Liver (tissue), 9 donors: ENCODE measurements around the gene EFCC1. TPM values are rescaled to one million over a fixed set of nuclear protein-coding genes. Genes with fewer than 3 reads are reported as not detected.

Source experiments
- DNase-seq: peaks from one replicate; pipeline ENCODE4 v3.0.0-alpha.2; 2017; ENCODE audit warnings: low spot score
- H3K27ac ChIP-seq, 2 donors: one replicate each; pipeline ENCODE4 v1.7.0; 2013; ENCODE audit warnings: inconsistent platforms in 2 of 2, low read length in 2 of 2, control low read depth in 1 of 2, low read depth in 1 of 2, mild to moderate bottlenecking in 1 of 2
- H3K27me3 ChIP-seq, 4 donors: one replicate each; pipeline versions ENCODE4 v1.6.1 to v1.7.0; 2013; ENCODE audit warnings: low read length in 3 of 4, inconsistent platforms in 1 of 4, mild to moderate bottlenecking in 1 of 4, moderate library complexity in 1 of 4; ENCODE audit not compliant: control insufficient read depth in 4 of 4, insufficient read depth in 4 of 4
- H3K36me3 ChIP-seq, 4 donors: one replicate each; pipeline versions ENCODE4 v1.6.1 to v1.7.0; 2013; ENCODE audit warnings: low read length in 3 of 4, mild to moderate bottlenecking in 3 of 4, low read depth in 1 of 4, moderate library complexity in 1 of 4; ENCODE audit not compliant: control insufficient read depth in 4 of 4, insufficient read depth in 3 of 4
- H3K4me1 ChIP-seq, 4 donors: one replicate each; pipeline versions ENCODE4 v1.6.1 to v1.7.0; 2013; ENCODE audit warnings: low read length in 3 of 4, mild to moderate bottlenecking in 3 of 4, moderate library complexity in 1 of 4; ENCODE audit not compliant: control insufficient read depth in 4 of 4, insufficient read depth in 4 of 4
- H3K4me3 ChIP-seq, 3 donors: one replicate each; pipeline versions ENCODE4 v1.6.1 to v1.7.0; 2013; ENCODE audit warnings: low read length in 3 of 3, control low read depth in 1 of 3, low read depth in 1 of 3, mild to moderate bottlenecking in 1 of 3
- H3K9ac ChIP-seq, 2 donors: one replicate each; pipeline ENCODE4 v1.7.0; 2013; ENCODE audit warnings: low read length in 2 of 2, mild to moderate bottlenecking in 2 of 2, moderate library complexity in 2 of 2, control low read depth in 1 of 2, low read depth in 1 of 2
- H3K9me3 ChIP-seq, 4 donors: one replicate each; pipeline versions ENCODE4 v1.6.1 to v1.7.0; 2013; ENCODE audit warnings: low read length in 3 of 4; ENCODE audit not compliant: control insufficient read depth in 4 of 4
- EGR1 ChIP-seq, 2 donors: IDR thresholded peaks; 2 replicates each; pipeline ENCODE4 v1.6.1; 2016 to 2018; ENCODE audit warnings: antibody characterized with exemption in 2 of 2, low read depth in 2 of 2
- FOXA1 ChIP-seq: IDR thresholded peaks from 2 replicates; pipeline ENCODE4 v1.6.1; 2016; ENCODE audit warnings: antibody characterized with exemption
- FOXA2 ChIP-seq: IDR thresholded peaks from 2 replicates; pipeline ENCODE4 v1.6.1; 2016; ENCODE audit warnings: antibody characterized with exemption
- GABPA ChIP-seq, 2 donors: IDR thresholded peaks in 1 of 2; conservative IDR thresholded peaks in 1 of 2; 2 replicates each; pipeline ENCODE4 v1.6.1; 2016; ENCODE audit warnings: antibody characterized with exemption in 2 of 2, mild to moderate bottlenecking in 1 of 2, moderate library complexity in 1 of 2
- HNF4A ChIP-seq, 2 donors: conservative IDR thresholded peaks; 2 replicates each; pipeline ENCODE4 v1.6.1; 2016; ENCODE audit warnings: antibody characterized with exemption in 2 of 2, mild to moderate bottlenecking in 2 of 2
- HNF4G ChIP-seq: IDR thresholded peaks from 2 replicates; pipeline ENCODE4 v1.6.1; 2016; ENCODE audit warnings: antibody characterized with exemption
- JUND ChIP-seq, 2 donors: IDR thresholded peaks; 2 replicates each; pipeline ENCODE4 v1.6.1; 2016; ENCODE audit warnings: antibody characterized with exemption in 2 of 2
- NR2F2 ChIP-seq: IDR thresholded peaks from 2 replicates; pipeline ENCODE4 v1.6.1; 2016; ENCODE audit warnings: antibody characterized with exemption
- RAD21 ChIP-seq, 2 donors: IDR thresholded peaks; 2 replicates each; pipeline ENCODE4 v1.6.1; 2016; ENCODE audit warnings: antibody characterized with exemption in 2 of 2, mild to moderate bottlenecking in 2 of 2
- RXRA ChIP-seq, 2 donors: IDR thresholded peaks; 2 replicates each; pipeline ENCODE4 v1.6.1; 2017 to 2018; ENCODE audit warnings: antibody characterized with exemption in 2 of 2, mild to moderate bottlenecking in 1 of 2
- SP1 ChIP-seq: IDR thresholded peaks from 2 replicates; pipeline ENCODE4 v1.6.1; 2018; ENCODE audit warnings: antibody characterized with exemption, mild to moderate bottlenecking
- TAF1 ChIP-seq: conservative IDR thresholded peaks from 2 replicates; pipeline ENCODE4 v1.6.1; 2016; ENCODE audit warnings: antibody characterized with exemption, mild to moderate bottlenecking
- YY1 ChIP-seq: IDR thresholded peaks from 2 replicates; pipeline ENCODE4 v1.6.1; 2016; ENCODE audit warnings: antibody characterized with exemption, mild to moderate bottlenecking
- WGBS: extraction: QIAGEN DNeasy Blood & Tissue Kit; methylation state at CpG from one replicate; pipeline ENCODE4 v1.1.7; 2013; 5-methylcytosine and 5-hydroxymethylcytosine counted together
- polyA plus RNA-seq, 2 donors: library from polyadenylated mRNA; stranded (reverse) in 1 of 2; unstranded in 1 of 2; fragments of 200-250 nt in 1 of 2; fragments of >200 nt in 1 of 2; fragmentation: Nextera tagmentation in 1 of 2; extraction: Ambion mirVana in 1 of 2; gene quantifications; one replicate each; pipeline versions ENCODE4 v1.2.1 to v1.2.3, GENCODE V29; 2013 to 2015
- total RNA-seq, 2 donors: library from RNA; depleted of rRNA; stranded (reverse); fragments of >200 nt; gene quantifications; one replicate each; pipeline ENCODE4 v1.2.3, GENCODE V29; 2014
- TF ChIP-seq, protein P1 (sequence below): fragments of 150-350 bp; IDR thresholded peaks from 2 replicates; pipeline ENCODE4 v1.5.1; 2017; ENCODE audit warnings: improper control_type of control experiment, low read depth, low read length; ENCODE audit not compliant: missing input control
- TF ChIP-seq, protein P2 (sequence below): IDR thresholded peaks from 2 replicates; pipeline ENCODE4 v1.6.1; 2016; ENCODE audit warnings: antibody characterized with exemption
- TF ChIP-seq, protein P3 (sequence below): IDR thresholded peaks from 2 replicates; pipeline ENCODE4 v1.6.1; 2016; ENCODE audit warnings: antibody characterized with exemption
- TF ChIP-seq, protein P4 (sequence below): IDR thresholded peaks from 2 replicates; pipeline ENCODE4 v1.6.1; 2016; ENCODE audit warnings: antibody characterized with exemption, mild to moderate bottlenecking
- TF ChIP-seq, protein P5 (sequence below): IDR thresholded peaks from 2 replicates; pipeline ENCODE4 v1.6.1; 2016; ENCODE audit warnings: antibody characterized with exemption
- donor health status: healthy.
- donor health status: healthy.
- donor health status: healthy.
- donor health status: healthy.
- donor health status: healthy.

Gene EFCC1
- total and polyA plus RNA-seq, 4 donors: 0.08 to 1.0 (median 0.24) TPM

DNA sequence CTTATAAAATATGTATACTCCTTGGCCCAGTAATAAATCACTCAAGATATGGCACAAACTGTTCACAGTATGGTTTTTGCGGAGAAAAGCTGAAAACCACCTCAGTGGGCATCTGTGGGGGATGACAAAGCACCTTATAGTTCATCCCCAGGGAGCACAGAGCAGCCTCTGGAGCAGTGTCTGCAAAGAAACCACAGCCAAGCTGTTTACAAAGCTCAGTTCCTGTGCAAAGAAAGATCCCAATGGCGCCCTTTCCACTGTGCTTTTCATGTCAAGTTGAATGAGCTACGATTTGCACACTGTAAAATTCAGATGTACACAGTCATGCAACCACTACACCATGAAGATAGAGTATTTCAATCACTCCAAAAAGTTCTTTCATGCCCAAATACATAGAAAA is 2.5 kb upstream of the EFCC1 start:
- H3K4me1 ChIP-seq: peaks cover 7 to 36% (median 11%) of the 10 kb centered on the region in 4 donors
- no peak for TF ChIP-seq EGR1 (IDR thresholded peaks at IDR 0.05; ENCODE audit: low read depth in 2 of 2)
- TF ChIP-seq, protein P1, sequence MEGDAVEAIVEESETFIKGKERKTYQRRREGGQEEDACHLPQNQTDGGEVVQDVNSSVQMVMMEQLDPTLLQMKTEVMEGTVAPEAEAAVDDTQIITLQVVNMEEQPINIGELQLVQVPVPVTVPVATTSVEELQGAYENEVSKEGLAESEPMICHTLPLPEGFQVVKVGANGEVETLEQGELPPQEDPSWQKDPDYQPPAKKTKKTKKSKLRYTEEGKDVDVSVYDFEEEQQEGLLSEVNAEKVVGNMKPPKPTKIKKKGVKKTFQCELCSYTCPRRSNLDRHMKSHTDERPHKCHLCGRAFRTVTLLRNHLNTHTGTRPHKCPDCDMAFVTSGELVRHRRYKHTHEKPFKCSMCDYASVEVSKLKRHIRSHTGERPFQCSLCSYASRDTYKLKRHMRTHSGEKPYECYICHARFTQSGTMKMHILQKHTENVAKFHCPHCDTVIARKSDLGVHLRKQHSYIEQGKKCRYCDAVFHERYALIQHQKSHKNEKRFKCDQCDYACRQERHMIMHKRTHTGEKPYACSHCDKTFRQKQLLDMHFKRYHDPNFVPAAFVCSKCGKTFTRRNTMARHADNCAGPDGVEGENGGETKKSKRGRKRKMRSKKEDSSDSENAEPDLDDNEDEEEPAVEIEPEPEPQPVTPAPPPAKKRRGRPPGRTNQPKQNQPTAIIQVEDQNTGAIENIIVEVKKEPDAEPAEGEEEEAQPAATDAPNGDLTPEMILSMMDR: no peak
- TF ChIP-seq RXRA (IDR thresholded peaks at IDR 0.05): no peak
- no peak for TF ChIP-seq NR2F2
- TF ChIP-seq TAF1: no peak
- TF ChIP-seq HNF4G: no peak
- no peak for TF ChIP-seq JUND (IDR thresholded peaks at IDR 0.05)
- TF ChIP-seq, protein P2, sequence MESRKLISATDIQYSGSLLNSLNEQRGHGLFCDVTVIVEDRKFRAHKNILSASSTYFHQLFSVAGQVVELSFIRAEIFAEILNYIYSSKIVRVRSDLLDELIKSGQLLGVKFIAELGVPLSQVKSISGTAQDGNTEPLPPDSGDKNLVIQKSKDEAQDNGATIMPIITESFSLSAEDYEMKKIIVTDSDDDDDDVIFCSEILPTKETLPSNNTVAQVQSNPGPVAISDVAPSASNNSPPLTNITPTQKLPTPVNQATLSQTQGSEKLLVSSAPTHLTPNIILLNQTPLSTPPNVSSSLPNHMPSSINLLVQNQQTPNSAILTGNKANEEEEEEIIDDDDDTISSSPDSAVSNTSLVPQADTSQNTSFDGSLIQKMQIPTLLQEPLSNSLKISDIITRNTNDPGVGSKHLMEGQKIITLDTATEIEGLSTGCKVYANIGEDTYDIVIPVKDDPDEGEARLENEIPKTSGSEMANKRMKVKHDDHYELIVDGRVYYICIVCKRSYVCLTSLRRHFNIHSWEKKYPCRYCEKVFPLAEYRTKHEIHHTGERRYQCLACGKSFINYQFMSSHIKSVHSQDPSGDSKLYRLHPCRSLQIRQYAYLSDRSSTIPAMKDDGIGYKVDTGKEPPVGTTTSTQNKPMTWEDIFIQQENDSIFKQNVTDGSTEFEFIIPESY: no peak
- no peak for TF ChIP-seq HNF4A (conservative IDR thresholded peaks at IDR 0.05)
- TF ChIP-seq FOXA2: no peak
- no peak for TF ChIP-seq FOXA1
- TF ChIP-seq SP1: no peak
- no peak for TF ChIP-seq YY1
- TF ChIP-seq, protein P3, sequence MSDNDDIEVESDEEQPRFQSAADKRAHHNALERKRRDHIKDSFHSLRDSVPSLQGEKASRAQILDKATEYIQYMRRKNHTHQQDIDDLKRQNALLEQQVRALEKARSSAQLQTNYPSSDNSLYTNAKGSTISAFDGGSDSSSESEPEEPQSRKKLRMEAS: no peak
- TF ChIP-seq, protein P4, sequence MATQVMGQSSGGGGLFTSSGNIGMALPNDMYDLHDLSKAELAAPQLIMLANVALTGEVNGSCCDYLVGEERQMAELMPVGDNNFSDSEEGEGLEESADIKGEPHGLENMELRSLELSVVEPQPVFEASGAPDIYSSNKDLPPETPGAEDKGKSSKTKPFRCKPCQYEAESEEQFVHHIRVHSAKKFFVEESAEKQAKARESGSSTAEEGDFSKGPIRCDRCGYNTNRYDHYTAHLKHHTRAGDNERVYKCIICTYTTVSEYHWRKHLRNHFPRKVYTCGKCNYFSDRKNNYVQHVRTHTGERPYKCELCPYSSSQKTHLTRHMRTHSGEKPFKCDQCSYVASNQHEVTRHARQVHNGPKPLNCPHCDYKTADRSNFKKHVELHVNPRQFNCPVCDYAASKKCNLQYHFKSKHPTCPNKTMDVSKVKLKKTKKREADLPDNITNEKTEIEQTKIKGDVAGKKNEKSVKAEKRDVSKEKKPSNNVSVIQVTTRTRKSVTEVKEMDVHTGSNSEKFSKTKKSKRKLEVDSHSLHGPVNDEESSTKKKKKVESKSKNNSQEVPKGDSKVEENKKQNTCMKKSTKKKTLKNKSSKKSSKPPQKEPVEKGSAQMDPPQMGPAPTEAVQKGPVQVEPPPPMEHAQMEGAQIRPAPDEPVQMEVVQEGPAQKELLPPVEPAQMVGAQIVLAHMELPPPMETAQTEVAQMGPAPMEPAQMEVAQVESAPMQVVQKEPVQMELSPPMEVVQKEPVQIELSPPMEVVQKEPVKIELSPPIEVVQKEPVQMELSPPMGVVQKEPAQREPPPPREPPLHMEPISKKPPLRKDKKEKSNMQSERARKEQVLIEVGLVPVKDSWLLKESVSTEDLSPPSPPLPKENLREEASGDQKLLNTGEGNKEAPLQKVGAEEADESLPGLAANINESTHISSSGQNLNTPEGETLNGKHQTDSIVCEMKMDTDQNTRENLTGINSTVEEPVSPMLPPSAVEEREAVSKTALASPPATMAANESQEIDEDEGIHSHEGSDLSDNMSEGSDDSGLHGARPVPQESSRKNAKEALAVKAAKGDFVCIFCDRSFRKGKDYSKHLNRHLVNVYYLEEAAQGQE: no peak
- TF ChIP-seq, protein P5, sequence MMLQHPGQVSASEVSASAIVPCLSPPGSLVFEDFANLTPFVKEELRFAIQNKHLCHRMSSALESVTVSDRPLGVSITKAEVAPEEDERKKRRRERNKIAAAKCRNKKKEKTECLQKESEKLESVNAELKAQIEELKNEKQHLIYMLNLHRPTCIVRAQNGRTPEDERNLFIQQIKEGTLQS: no peak
- no peak overlapping the region for H3K4me3 ChIP-seq
- 77% methylated on average over 3 of the region's 3 CpGs for WGBS
- no peaks in the 10 kb centered on the region for H3K9me3 ChIP-seq
- H3K36me3 ChIP-seq: no peaks in the 10 kb centered on the region
- H3K9ac ChIP-seq: no peak overlapping the region
- peaks cover 2 to 20% (median 12%) of the 10 kb centered on the region in 4 donors for H3K27me3 ChIP-seq
- H3K27ac ChIP-seq: no peak overlapping the region
- DNase-seq: no peak

DNA sequence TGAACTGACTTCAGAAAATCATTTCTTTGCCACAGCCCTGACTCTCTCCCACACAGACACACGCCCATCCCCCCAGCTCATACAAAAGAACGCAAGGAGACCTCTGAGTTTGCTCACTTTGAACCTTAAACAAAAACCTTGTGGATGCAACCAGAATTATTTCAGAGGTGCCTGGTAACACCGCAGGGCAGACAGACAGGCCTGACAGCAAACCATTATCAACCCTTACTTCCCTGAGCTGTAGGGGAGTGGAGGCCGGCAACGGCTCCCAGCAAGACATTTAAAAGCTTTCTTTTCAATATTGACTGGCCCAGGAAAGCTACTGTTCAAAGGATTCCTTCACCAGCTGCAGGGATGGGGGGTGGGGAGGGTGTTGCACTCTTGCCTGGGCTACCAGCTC is 2.0 kb upstream of the EFCC1 start:
- Histone ChIP-seq H3K27me3 (peaks cover 2 to 20% (median 10%) of the 10 kb centered on the region in 4 donors), H3K9ac (no peak overlapping the region), H3K27ac (no peak overlapping the region), H3K4me1 (peaks cover 6 to 38% (median 13%) of the 10 kb centered on the region in 4 donors), H3K9me3 (no peaks in the 10 kb centered on the region), H3K36me3 (no peaks in the 10 kb centered on the region), H3K4me3 (no peak overlapping the region)
- WGBS: 53% methylated on average over 5 of the region's 5 CpGs
- no peak for DNase-seq
- TF ChIP-seq, protein P5: no peak
- TF ChIP-seq NR2F2: no peak
- no peak for TF ChIP-seq JUND (IDR thresholded peaks at IDR 0.05)
- no peak for TF ChIP-seq RXRA (IDR thresholded peaks at IDR 0.05)
- TF ChIP-seq TAF1: no peak
- no peak for TF ChIP-seq HNF4G
- TF ChIP-seq GABPA (IDR thresholded peaks at IDR 0.05 in 1 of 2, conservative IDR thresholded peaks at IDR 0.05 in 1 of 2): no peak
- no peak for TF ChIP-seq YY1
- no peak for TF ChIP-seq RAD21 (IDR thresholded peaks at IDR 0.05)
- TF ChIP-seq, protein P1: no peak
- TF ChIP-seq, protein P4: no peak
- TF ChIP-seq FOXA1: no peak
- no peak for TF ChIP-seq SP1
